HepG2 (cell line): ENCODE results near the gene ZDHHC21. TPM values are rescaled to one million over a fixed set of nuclear protein-coding genes. Genes with fewer than 3 reads are reported as not detected.

ENCODE experiments used
- ATF5 ChIP-seq: sonication (generic); formaldehyde crosslinking; IDR thresholded peaks from 2 replicates; pipeline ENCODE4 v1.4.0; 2020; ENCODE audit warnings: mild to moderate bottlenecking, low read depth, missing genetic modification reagents
- BCLAF1 ChIP-seq: fragments of 450-650 bp; IDR thresholded peaks from 2 replicates; pipeline ENCODE4 v1.6.1; 2017; ENCODE audit warnings: mild to moderate bottlenecking
- KDM6A ChIP-seq: IDR thresholded peaks from 2 replicates; pipeline ENCODE4 v1.6.1; 2016; ENCODE audit warnings: low read depth
- KLF15 ChIP-seq: sonication (generic); formaldehyde crosslinking; IDR thresholded peaks from 2 replicates; pipeline ENCODE4 v1.8.1; 2023; ENCODE audit warnings: borderline replicate concordance, mild to moderate bottlenecking, inconsistent platforms, missing genetic modification reagents, mixed read lengths
- NCOA5 ChIP-seq: sonication (generic); formaldehyde crosslinking; IDR thresholded peaks from 2 replicates; pipeline ENCODE4 v1.4.0; 2020; ENCODE audit warnings: missing genetic modification reagents
- RAD51 ChIP-seq: fragments of 450-650 bp; IDR thresholded peaks from 2 replicates; pipeline ENCODE4 v1.6.1; 2016; ENCODE audit warnings: borderline replicate concordance
- SYNCRIP ChIP-seq: fragments of 200-400 bp; formaldehyde crosslinking; IDR thresholded peaks from 2 replicates; pipeline ENCODE4 v1.6.1; 2018; ENCODE audit warnings: mild to moderate bottlenecking, low read depth, low read length; ENCODE audit not compliant: insufficient read depth
- XBP1 ChIP-seq: sonication (generic); formaldehyde crosslinking; IDR thresholded peaks from 2 replicates; pipeline ENCODE4 v1.5.0; 2020; ENCODE audit warnings: missing genetic modification reagents
- ZNF503 ChIP-seq: sonication (generic); formaldehyde crosslinking; IDR thresholded peaks from 2 replicates; pipeline ENCODE4 v1.4.0; 2020; ENCODE audit warnings: missing genetic modification reagents
- polyA plus RNA-seq, 8 experiments: library from polyadenylated mRNA; depleted of rRNA in 3 of 8; stranded (reverse) in 7 of 8; unstranded in 1 of 8; fragments of >200 nt; fragmentation: Illumina TruSeq in 4 of 8; extraction: Trizol in 4 of 8; gene quantifications; 2 replicates each; pipeline versions ENCODE4 v1.2.1 to v1.2.3, GENCODE V29; 2011 to 2016; ENCODE audit warnings: low read depth in 4 of 8, missing spikeins in 1 of 8, mixed read lengths in 1 of 8; ENCODE audit not compliant: insufficient read depth in 1 of 8
- total RNA-seq, 5 experiments: library from RNA; depleted of rRNA; stranded (reverse); fragments of >200 nt; fragmentation: Illumina TruSeq; extraction: Trizol; gene quantifications; 2 replicates each; pipeline ENCODE4 v1.2.3, GENCODE V29; 2016; ENCODE audit warnings: low read depth in 1 of 5
- TF ChIP-seq, protein P1 (sequence below): sonication (generic); formaldehyde crosslinking; IDR thresholded peaks from 2 replicates; pipeline ENCODE4 v1.8.1; 2023; ENCODE audit warnings: missing genetic modification reagents, mild to moderate bottlenecking, borderline replicate concordance
- TF ChIP-seq, protein P2 (sequence below): sonication (generic); formaldehyde crosslinking; IDR thresholded peaks from 2 replicates; pipeline ENCODE4 v1.9.0; 2021; ENCODE audit warnings: mild to moderate bottlenecking, missing genetic modification reagents
- TF ChIP-seq, protein P3 (sequence below): IDR thresholded peaks from 2 replicates; pipeline ENCODE4 v1.6.1; 2016
- TF ChIP-seq, protein P4 (sequence below): IDR thresholded peaks from 2 replicates; pipeline ENCODE4 v1.6.1; 2012; ENCODE audit warnings: low read depth, low read length, improper control_type of control experiment

ZDHHC21 gene
- total and polyA plus RNA-seq, 2 of the 13 experiments (the other 11 are each of a cell fraction or from before 2014, with no cell fraction given), result 2.4 to 3.7 TPM

- TF ChIP-seq ZNF503 (CRISPR knock-in tag), result no peak
- no peak for TF ChIP-seq NCOA5 (CRISPR knock-in tag)
- TF ChIP-seq RAD51, result no peak
- no peak for TF ChIP-seq KDM6A (CRISPR knock-in tag)
- TF ChIP-seq, protein P1, sequence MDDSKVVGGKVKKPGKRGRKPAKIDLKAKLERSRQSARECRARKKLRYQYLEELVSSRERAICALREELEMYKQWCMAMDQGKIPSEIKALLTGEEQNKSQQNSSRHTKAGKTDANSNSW (CRISPR knock-in tag), result no peak
- TF ChIP-seq ATF5 (CRISPR knock-in tag), result no peak
- TF ChIP-seq, protein P2, sequence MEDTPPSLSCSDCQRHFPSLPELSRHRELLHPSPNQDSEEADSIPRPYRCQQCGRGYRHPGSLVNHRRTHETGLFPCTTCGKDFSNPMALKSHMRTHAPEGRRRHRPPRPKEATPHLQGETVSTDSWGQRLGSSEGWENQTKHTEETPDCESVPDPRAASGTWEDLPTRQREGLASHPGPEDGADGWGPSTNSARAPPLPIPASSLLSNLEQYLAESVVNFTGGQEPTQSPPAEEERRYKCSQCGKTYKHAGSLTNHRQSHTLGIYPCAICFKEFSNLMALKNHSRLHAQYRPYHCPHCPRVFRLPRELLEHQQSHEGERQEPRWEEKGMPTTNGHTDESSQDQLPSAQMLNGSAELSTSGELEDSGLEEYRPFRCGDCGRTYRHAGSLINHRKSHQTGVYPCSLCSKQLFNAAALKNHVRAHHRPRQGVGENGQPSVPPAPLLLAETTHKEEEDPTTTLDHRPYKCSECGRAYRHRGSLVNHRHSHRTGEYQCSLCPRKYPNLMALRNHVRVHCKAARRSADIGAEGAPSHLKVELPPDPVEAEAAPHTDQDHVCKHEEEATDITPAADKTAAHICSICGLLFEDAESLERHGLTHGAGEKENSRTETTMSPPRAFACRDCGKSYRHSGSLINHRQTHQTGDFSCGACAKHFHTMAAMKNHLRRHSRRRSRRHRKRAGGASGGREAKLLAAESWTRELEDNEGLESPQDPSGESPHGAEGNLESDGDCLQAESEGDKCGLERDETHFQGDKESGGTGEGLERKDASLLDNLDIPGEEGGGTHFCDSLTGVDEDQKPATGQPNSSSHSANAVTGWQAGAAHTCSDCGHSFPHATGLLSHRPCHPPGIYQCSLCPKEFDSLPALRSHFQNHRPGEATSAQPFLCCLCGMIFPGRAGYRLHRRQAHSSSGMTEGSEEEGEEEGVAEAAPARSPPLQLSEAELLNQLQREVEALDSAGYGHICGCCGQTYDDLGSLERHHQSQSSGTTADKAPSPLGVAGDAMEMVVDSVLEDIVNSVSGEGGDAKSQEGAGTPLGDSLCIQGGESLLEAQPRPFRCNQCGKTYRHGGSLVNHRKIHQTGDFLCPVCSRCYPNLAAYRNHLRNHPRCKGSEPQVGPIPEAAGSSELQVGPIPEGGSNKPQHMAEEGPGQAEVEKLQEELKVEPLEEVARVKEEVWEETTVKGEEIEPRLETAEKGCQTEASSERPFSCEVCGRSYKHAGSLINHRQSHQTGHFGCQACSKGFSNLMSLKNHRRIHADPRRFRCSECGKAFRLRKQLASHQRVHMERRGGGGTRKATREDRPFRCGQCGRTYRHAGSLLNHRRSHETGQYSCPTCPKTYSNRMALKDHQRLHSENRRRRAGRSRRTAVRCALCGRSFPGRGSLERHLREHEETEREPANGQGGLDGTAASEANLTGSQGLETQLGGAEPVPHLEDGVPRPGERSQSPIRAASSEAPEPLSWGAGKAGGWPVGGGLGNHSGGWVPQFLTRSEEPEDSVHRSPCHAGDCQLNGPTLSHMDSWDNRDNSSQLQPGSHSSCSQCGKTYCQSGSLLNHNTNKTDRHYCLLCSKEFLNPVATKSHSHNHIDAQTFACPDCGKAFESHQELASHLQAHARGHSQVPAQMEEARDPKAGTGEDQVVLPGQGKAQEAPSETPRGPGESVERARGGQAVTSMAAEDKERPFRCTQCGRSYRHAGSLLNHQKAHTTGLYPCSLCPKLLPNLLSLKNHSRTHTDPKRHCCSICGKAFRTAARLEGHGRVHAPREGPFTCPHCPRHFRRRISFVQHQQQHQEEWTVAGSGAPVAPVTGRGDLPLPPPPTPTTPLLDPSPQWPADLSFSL (CRISPR knock-in tag), result no peak
- TF ChIP-seq, protein P3, sequence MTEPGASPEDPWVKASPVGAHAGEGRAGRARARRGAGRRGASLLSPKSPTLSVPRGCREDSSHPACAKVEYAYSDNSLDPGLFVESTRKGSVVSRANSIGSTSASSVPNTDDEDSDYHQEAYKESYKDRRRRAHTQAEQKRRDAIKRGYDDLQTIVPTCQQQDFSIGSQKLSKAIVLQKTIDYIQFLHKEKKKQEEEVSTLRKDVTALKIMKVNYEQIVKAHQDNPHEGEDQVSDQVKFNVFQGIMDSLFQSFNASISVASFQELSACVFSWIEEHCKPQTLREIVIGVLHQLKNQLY (CRISPR knock-in tag), result no peak
- no peak for TF ChIP-seq XBP1 (CRISPR knock-in tag)
- TF ChIP-seq, protein P4, sequence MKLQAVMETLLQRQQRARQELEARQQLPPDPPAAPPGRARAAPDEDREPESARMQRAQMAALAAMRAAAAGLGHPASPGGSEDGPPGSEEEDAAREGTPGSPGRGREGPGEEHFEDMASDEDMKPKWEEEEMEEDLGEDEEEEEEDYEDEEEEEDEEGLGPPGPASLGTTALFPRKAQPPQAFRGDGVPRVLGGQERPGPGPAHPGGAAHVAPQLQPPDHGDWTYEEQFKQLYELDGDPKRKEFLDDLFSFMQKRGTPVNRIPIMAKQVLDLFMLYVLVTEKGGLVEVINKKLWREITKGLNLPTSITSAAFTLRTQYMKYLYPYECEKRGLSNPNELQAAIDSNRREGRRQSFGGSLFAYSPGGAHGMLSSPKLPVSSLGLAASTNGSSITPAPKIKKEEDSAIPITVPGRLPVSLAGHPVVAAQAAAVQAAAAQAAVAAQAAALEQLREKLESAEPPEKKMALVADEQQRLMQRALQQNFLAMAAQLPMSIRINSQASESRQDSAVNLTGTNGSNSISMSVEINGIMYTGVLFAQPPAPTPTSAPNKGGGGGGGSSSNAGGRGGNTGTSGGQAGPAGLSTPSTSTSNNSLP, result no peak
- no peak for TF ChIP-seq SYNCRIP
- TF ChIP-seq KLF15 (CRISPR knock-in tag), result no peak
- no peak for TF ChIP-seq BCLAF1
Measured at GRCh38 chr9:14693251-14693861, at the start of gene ZDHHC21 (continued).
